SU-DHL-6 (cell line): ENCODE data around the gene SRGAP2B.
"Not testable (repeated sequence)": the region's sequence is repeated elsewhere in the genome, so short reads cannot be mapped to it uniquely, and the experiment has no call there.

ENCODE experiments used
- CTCF ChIP-seq: fragments of 200-600 bp; sonication (generic); IDR thresholded peaks from one replicate; pipeline ENCODE4 v1.5.1; 2017; ENCODE audit warnings: antibody characterized with exemption, mild to moderate bottlenecking, low read length, moderate library complexity; ENCODE audit not compliant: insufficient read depth, poor library complexity, severe bottlenecking
- EZH2phosphoT487 ChIP-seq: fragments of 200-600 bp; sonication (generic), shearing (Covaris generic); conservative IDR thresholded peaks from 2 replicates; pipeline ENCODE4 v1.6.1; 2018; ENCODE audit warnings: mild to moderate bottlenecking, antibody characterized with exemption, low read length, moderate library complexity, mixed read lengths

GRCh38 chr1:145080193-145080592, 14.9 kb downstream of the SRGAP2B start:
- not testable (repeated sequence) for TF ChIP-seq CTCF, EZH2phosphoT487
